ENCODE measurements around the gene SMPD4. TPM values are rescaled to one million over a fixed set of nuclear protein-coding genes. Genes with fewer than 3 reads are reported as not detected.
"Not testable (repeated sequence)": the region's sequence is repeated elsewhere in the genome, so short reads cannot be mapped to it uniquely, and the experiment has no call there.

SMPD4 gene
- total RNA-seq, 1 donor from 2014 or later, result 91.7 TPM

DNA sequence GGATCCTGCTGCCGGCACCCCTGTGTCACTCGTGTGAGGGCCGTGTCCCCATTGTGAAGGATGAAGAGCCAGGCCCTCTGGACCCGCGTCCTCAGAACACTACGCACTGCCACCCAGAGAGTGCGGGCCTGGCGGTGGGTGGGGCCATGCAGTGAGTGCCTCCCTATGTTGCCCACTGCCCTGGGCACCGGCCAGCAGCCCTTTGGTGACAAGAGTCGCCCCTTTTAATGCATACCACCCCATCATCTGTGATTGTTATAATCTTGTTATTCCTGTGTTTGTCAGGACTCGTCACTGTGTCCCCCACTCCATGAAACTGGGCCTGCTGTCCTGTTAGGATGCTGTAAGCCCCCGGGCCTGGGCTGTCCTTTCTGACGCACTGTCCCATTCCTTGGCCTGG is 43.1 kb downstream of the SMPD4 start:
- not testable (repeated sequence) for DNase-seq (ENCODE audit: low read depth, low spot score); H3K9me3 Mint-ChIP-seq; H3K36me3 Mint-ChIP-seq (ENCODE audit: low read depth); H3K27ac Mint-ChIP-seq (ENCODE audit: unreplicated experiment); H3K4me1 Mint-ChIP-seq; H3K27me3 Mint-ChIP-seq (ENCODE audit: low read depth); H3K4me3 Mint-ChIP-seq

GRCh38 chr2:130137118-130137517 is 44.3 kb downstream of the SMPD4 start:
- H3K4me1 Mint-ChIP-seq; H3K27ac Mint-ChIP-seq (ENCODE audit: unreplicated experiment); H3K9me3 Mint-ChIP-seq; H3K27me3 Mint-ChIP-seq (ENCODE audit: low read depth); H3K36me3 Mint-ChIP-seq (ENCODE audit: low read depth); H3K4me3 Mint-ChIP-seq; DNase-seq (ENCODE audit: low read depth, low spot score): not testable (repeated sequence)

DNA sequence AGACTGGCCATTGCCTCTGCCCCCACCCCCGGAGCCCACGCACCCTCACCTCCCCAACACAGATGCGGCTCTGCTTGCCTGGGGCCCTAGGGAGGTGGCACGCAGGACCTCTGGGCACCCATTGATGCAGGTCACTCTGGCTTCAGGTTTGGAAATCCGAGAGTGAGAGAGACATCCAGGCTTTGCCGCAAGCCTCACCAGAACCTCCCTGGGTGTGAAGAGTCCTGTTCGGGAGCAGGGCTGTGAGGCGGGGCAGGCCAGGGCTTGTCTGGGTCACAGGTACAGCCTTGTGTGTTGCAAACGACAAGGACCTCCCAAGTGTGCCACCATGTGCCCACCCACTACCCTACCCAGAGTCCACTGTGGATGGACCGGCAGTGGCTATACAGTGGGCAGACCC is 44.9 kb downstream of the SMPD4 start:
- not testable (repeated sequence) for H3K36me3 Mint-ChIP-seq (ENCODE audit: low read depth); DNase-seq (ENCODE audit: low read depth, low spot score); H3K4me3 Mint-ChIP-seq; H3K27ac Mint-ChIP-seq (ENCODE audit: unreplicated experiment); H3K9me3 Mint-ChIP-seq; H3K4me1 Mint-ChIP-seq
- peaks cover 12% of the 10 kb centered on the region for H3K27me3 Mint-ChIP-seq (ENCODE audit: low read depth)

- Mint-ChIP-seq H3K4me1 (peaks cover 4% of the 10 kb centered on the region), H3K36me3 (ENCODE audit: low read depth) (no peaks in the 10 kb centered on the region), H3K27ac (ENCODE audit: unreplicated experiment) (no peak overlapping the region), H3K4me3 (no peak overlapping the region), H3K9me3 (no peaks in the 10 kb centered on the region), H3K27me3 (ENCODE audit: low read depth) (peaks cover 12% of the 10 kb centered on the region)
- DNase-seq (ENCODE audit: low read depth, low spot score), result no peak
- TF ChIP-seq, protein P1, sequence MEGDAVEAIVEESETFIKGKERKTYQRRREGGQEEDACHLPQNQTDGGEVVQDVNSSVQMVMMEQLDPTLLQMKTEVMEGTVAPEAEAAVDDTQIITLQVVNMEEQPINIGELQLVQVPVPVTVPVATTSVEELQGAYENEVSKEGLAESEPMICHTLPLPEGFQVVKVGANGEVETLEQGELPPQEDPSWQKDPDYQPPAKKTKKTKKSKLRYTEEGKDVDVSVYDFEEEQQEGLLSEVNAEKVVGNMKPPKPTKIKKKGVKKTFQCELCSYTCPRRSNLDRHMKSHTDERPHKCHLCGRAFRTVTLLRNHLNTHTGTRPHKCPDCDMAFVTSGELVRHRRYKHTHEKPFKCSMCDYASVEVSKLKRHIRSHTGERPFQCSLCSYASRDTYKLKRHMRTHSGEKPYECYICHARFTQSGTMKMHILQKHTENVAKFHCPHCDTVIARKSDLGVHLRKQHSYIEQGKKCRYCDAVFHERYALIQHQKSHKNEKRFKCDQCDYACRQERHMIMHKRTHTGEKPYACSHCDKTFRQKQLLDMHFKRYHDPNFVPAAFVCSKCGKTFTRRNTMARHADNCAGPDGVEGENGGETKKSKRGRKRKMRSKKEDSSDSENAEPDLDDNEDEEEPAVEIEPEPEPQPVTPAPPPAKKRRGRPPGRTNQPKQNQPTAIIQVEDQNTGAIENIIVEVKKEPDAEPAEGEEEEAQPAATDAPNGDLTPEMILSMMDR (conservative IDR thresholded peaks at IDR 0.05), result no peak
These were observed 45.5 kb downstream of the SMPD4 start for GRCh38 chr2:130135692-130136541.

- not testable (repeated sequence) for H3K27ac Mint-ChIP-seq (ENCODE audit: unreplicated experiment); H3K4me1 Mint-ChIP-seq
These were observed 52.1 kb downstream of the SMPD4 start, which contains the start of gene POTEF for GRCh38 chr2:130129120-130129829. Gene POTEF, minus strand, starts transcription at chr2:130129222. Its CDS starts 8,707 bp downstream, at chr2:130120515.

DNA sequence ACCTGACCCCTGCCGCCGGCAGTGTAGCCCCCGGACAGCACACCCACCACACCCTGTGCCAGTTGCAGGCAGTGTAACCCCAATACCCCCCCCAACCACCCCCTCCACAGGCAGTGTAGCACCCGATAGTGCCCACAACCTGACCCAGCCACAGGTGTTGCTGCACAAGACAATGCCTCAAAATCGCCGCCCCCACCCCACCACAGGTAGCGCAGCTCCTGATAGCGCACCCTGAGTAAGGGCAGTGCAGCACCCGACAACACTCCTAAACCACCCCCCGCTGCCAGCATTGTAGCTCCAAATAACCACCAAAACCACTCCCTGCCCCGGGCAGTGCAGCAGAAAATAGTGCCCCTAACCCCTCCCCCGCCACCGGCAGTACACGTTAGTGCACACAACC is 52.9 kb downstream of the SMPD4 start:
- not testable (repeated sequence) for H3K4me1 Mint-ChIP-seq; H3K27me3 Mint-ChIP-seq (ENCODE audit: low read depth); H3K27ac Mint-ChIP-seq (ENCODE audit: unreplicated experiment); H3K9me3 Mint-ChIP-seq; H3K36me3 Mint-ChIP-seq (ENCODE audit: low read depth); DNase-seq (ENCODE audit: low read depth, low spot score)
- peak overlapping the region; percentile 61 for H3K4me3 Mint-ChIP-seq

More at GRCh38 chr2:130129120-130129829, 52.1 kb downstream of the SMPD4 start, which contains the start of gene POTEF:
- not testable (repeated sequence) for H3K9me3 Mint-ChIP-seq; DNase-seq (ENCODE audit: low read depth, low spot score); H3K36me3 Mint-ChIP-seq (ENCODE audit: low read depth)
- Mint-ChIP-seq H3K4me3 (peak within 1 kb of the TSS; percentile 97), H3K27me3 (ENCODE audit: low read depth) (peaks cover 12% of the 10 kb centered on the region)

GRCh38 chr2:130127726-130128125 is 53.7 kb downstream of the SMPD4 start:
- not testable (repeated sequence) for DNase-seq (ENCODE audit: low read depth, low spot score); H3K27ac Mint-ChIP-seq (ENCODE audit: unreplicated experiment); H3K36me3 Mint-ChIP-seq (ENCODE audit: low read depth); H3K4me3 Mint-ChIP-seq; H3K9me3 Mint-ChIP-seq; H3K27me3 Mint-ChIP-seq (ENCODE audit: low read depth); H3K4me1 Mint-ChIP-seq

GRCh38 chr2:130120924-130121323 is 60.5 kb downstream of the SMPD4 start:
- DNase-seq (ENCODE audit: low read depth, low spot score); H3K27ac Mint-ChIP-seq (ENCODE audit: unreplicated experiment); H3K36me3 Mint-ChIP-seq (ENCODE audit: low read depth); H3K27me3 Mint-ChIP-seq (ENCODE audit: low read depth); H3K9me3 Mint-ChIP-seq; H3K4me1 Mint-ChIP-seq; H3K4me3 Mint-ChIP-seq: not testable (repeated sequence)

DNA sequence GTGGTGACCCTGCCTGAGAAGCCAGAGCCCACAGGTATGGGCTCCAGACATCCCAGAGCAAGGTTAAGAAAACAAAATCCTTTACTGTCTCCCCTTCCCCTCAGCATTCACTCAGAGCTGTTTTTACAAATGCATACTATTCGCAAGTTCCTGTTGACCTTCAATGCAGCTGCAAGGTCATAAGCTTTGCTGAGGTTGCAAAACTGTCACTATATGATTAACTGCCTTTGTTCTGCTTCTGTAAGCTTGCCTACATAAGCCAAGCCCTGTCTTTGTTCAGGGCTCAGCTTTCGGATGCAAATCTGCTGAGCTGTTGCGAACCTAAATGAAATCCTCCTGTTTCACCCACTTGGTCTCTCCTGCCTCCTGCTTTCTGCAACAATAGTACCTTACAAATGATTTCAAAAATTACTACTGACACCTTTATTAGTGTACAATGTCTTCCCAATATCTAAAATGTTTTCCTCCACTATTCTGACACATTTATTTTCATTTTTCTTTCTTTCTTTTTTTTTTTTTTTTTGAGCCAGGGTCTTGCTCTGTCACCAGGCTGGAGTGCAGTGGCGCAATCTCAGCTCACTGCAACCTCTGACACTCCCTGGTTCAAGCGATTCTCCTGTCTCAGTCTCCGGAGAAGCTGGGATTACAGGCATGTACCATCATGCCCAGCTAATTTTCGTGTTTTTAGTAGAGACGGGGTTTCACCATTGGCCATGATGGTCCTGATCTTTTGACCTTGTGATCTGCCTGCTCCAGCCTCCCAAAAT is 78.6 kb downstream of the SMPD4 start:
- H3K36me3 Mint-ChIP-seq (ENCODE audit: low read depth); H3K27me3 Mint-ChIP-seq (ENCODE audit: low read depth); H3K4me3 Mint-ChIP-seq; H3K4me1 Mint-ChIP-seq; H3K9me3 Mint-ChIP-seq: not testable (repeated sequence)
- peak; percentile 1 for DNase-seq (ENCODE audit: low read depth, low spot score)
- H3K27ac Mint-ChIP-seq (ENCODE audit: unreplicated experiment), result peak overlapping the region; percentile 81

Other genes starting within 250 kb of the SMPD4 start
- gene RAB6C, start 201.9 kb downstream of the SMPD4 start, total RNA-seq, result 0.16 TPM in 1 of 2 replicates, not detected in the other
- gene POTEF, start 52.4 kb downstream of the SMPD4 start, total RNA-seq, result 8.4 and 11.0 TPM in 2 replicates
- gene CCDC74B, start 36.5 kb downstream of the SMPD4 start, total RNA-seq, result 12.6 and 13.9 TPM in 2 replicates
- gene MZT2B, start 660 bp upstream of the SMPD4 start, total RNA-seq, result 240 and 242 TPM in 2 replicates
- gene TUBA3E, start 16.8 kb upstream of the SMPD4 start, total RNA-seq, result not detected in 2 replicates
- gene IMP4, start 161.3 kb upstream of the SMPD4 start, total RNA-seq, result 62.1 and 69.1 TPM in 2 replicates
- gene PTPN18, start 174.5 kb upstream of the SMPD4 start, total RNA-seq, result 30.4 and 31.3 TPM in 2 replicates